ENCODE measurements around the gene TBCE.
A peak's percentile ranks its signal among the peaks of the same experiment; 100 is the strongest.
"Not testable (repeated sequence)": the region's sequence is repeated elsewhere in the genome, so short reads cannot be mapped to it uniquely, and the experiment has no call there.

The TBCE gene

GRCh38 chr1:235357485-235358373 is 9.5 kb upstream of the TBCE start:
- peak in 1 of 3 experiments; percentile 27 for DNase-seq

GRCh38 chr1:235358899-235359298 is 8.3 kb upstream of the TBCE start:
- no peak for DNase-seq

GRCh38 chr1:235364189-235364588 is 3.0 kb upstream of the TBCE start:
- not testable (repeated sequence) for DNase-seq

- no peak for DNase-seq
Measured at GRCh38 chr1:235366286-235366685, 941 bp upstream of the TBCE start.

- DNase-seq: no peak
Measured at GRCh38 chr1:235368428-235368827, 1.2 kb downstream of the TBCE start.

GRCh38 chr1:235369802-235370201 is 2.6 kb downstream of the TBCE start:
- DNase-seq: no peak

- DNase-seq: no peak
Measured at GRCh38 chr1:235375919-235376605, 8.8 kb downstream of the TBCE start.

- not testable (repeated sequence) for DNase-seq
Measured at GRCh38 chr1:235378134-235378735, 11.0 kb downstream of the TBCE start.

GRCh38 chr1:235381955-235382739 is 14.9 kb downstream of the TBCE start:
- not testable (repeated sequence) for DNase-seq

GRCh38 chr1:235385633-235386032 is 18.4 kb downstream of the TBCE start:
- not testable (repeated sequence) for DNase-seq

GRCh38 chr1:235391874-235392273 is 24.6 kb downstream of the TBCE start:
- no peak for DNase-seq

- no peak for DNase-seq
Measured at GRCh38 chr1:235397733-235398132, 30.5 kb downstream of the TBCE start.

GRCh38 chr1:235399661-235400060 is 32.4 kb downstream of the TBCE start:
- DNase-seq: no peak

- no peak for DNase-seq
Measured at GRCh38 chr1:235401251-235401650, 34.0 kb downstream of the TBCE start.

- DNase-seq: no peak
Measured at GRCh38 chr1:235402457-235403200, 35.4 kb downstream of the TBCE start.

GRCh38 chr1:235403593-235403992 is 36.4 kb downstream of the TBCE start:
- no peak for DNase-seq

- no peak for DNase-seq
Measured at GRCh38 chr1:235404190-235404589, 37.0 kb downstream of the TBCE start.

GRCh38 chr1:235407419-235407818 is 40.2 kb downstream of the TBCE start:
- peak in 1 of 3 experiments; percentile 41 for DNase-seq

GRCh38 chr1:235408503-235408960 is 41.3 kb downstream of the TBCE start:
- DNase-seq: no peak

- no peak for DNase-seq
Measured at GRCh38 chr1:235409042-235409820, 42.0 kb downstream of the TBCE start.

GRCh38 chr1:235410467-235410866 is 43.2 kb downstream of the TBCE start:
- DNase-seq: no peak

Data from NCI-H1417 (cell line).